Measurements from ENCODE around the gene HDLBP. TPM values are rescaled to one million over a fixed set of nuclear protein-coding genes. Genes with fewer than 3 reads are reported as not detected.
"Not testable (repeated sequence)": the region's sequence is repeated elsewhere in the genome, so short reads cannot be mapped to it uniquely, and the experiment has no call there.

Gene HDLBP
- polyA plus RNA-seq, 6 donors from 2014 or later: 10.0 to 54.7 (median 28.7) TPM

DNA sequence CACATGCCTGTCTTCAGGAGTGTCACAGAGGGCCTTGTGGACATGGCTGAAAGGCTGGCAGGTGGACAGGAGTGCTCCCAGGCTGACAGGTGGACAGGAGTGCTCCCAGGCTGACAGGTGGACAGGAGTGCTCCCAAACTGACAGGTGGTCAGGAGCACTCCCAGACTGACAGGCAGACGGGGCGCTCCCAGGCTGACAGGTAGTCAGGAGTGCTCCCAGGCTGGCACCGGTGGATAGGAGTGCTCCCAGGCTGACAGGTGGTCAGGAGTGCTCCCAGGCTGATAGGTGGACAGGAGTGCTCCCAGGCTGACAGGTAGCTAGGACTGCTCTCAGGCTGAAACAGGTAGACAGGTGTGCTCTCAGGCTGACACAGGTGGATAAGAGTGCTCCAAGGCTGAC is 110.4 kb downstream of the HDLBP start:
- no peak for DNase-seq
- Mint-ChIP-seq H3K27me3 (no peaks in the 10 kb centered on the region), H3K36me3 (no peaks in the 10 kb centered on the region), H3K4me3 (no peak overlapping the region), H3K9me3 (no peaks in the 10 kb centered on the region), H3K27ac (no peak overlapping the region), H3K4me1 (peaks cover 0 to 4% (median 0%) of the 10 kb centered on the region in 3 donors)
- ATAC-seq (ENCODE audit: low read depth in 2 of 2): no peak

DNA sequence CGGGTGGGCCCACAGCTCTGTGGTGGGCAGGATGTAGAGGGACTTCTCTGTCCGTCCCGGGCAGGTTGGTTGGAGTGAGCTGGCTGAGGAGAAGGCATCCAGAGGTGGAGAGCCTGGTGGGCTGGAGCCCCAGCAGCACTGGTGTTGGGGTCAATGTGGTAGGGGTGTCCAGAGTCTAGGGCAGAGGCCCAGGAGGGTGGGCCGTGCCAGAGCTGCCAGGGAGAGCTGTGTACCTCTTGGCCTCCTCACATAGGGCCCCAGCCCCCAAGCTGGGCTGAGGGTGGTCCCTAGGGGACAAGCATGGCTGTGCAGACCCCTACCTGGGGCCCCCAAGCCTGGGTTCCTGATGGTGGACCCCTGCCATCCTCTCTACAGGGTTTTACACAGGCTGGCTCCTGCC is 111.0 kb downstream of the HDLBP start:
- no peak for DNase-seq
- H3K27ac Mint-ChIP-seq: peak overlapping the region in 2 of 6 donors; percentile 84
- peak overlapping the region in 1 of 8 donors; percentile 22 for H3K4me3 Mint-ChIP-seq
- H3K36me3 Mint-ChIP-seq: no peaks in the 10 kb centered on the region
- H3K27me3 Mint-ChIP-seq: no peaks in the 10 kb centered on the region
- H3K9me3 Mint-ChIP-seq: no peaks in the 10 kb centered on the region
- no peak for ATAC-seq (ENCODE audit: low read depth in 2 of 2)
- H3K4me1 Mint-ChIP-seq: peaks cover 0 to 4% (median 0%) of the 10 kb centered on the region in 3 donors

DNA sequence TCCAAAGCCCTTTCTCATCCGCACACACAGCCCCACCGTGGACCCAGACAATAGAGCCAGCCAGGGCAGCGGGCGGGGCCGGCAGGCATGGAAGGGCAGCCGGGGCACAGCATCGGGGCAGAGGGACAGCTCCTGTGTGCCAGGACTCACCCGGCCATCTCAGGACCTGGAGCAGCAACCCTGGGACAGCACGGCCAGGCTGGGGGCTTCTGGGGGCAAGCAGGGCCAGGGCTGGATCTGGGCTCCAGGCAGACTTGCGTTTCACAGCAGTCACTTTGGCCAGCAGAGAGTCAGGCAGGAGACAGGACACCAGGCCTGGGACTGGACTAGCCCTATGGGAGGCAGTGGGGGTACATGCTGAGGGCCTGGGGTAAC is 111.5 kb downstream of the HDLBP start:
- Mint-ChIP-seq H3K4me3 (no peak overlapping the region), H3K4me1 (peaks cover 0 to 4% (median 0%) of the 10 kb centered on the region in 3 donors), H3K9me3 (no peaks in the 10 kb centered on the region), H3K36me3 (no peaks in the 10 kb centered on the region), H3K27ac (no peak overlapping the region), H3K27me3 (no peaks in the 10 kb centered on the region)
- DNase-seq (no peak), ATAC-seq (ENCODE audit: low read depth in 2 of 2) (no peak)

DNA sequence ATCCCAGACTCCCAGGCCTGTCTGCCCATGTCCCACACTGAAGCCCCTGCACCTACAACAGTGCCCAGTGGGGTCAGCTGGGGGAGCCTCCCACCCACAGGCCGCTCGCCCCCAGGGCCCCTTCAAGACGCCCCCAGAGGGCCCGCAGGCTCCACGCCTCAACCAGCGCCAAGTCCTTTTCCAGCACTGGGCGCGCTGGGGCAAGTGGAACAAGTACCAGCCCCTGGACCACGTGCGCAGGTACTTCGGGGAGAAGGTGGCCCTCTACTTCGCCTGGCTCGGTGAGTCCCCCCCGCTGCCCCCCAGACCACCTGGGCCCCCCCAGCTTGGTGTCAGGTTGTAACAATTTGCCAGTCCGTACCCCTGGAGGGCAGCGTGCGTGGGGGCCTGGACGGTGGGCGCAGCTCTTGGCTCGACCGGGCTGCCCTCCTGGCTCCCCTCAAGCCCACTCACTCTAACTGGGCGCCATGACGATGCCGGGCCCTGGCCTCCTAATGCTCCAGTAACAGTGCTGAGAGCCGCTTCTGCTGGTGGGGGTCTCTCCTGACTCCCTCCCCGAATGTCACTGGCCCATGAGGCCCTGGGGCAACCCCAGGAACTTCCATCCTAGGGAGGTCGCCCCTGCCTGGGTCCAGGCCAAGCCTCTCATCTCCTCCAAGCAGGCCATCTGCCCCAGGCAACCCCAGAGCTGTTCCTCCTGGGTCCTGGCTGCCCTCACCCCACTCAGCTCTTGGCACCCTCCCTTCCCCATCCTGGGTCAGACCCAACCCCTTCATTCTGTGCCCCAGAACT is 112.1 kb downstream of the HDLBP start:
- Mint-ChIP-seq H3K4me3 (no peak overlapping the region), H3K27ac (no peak overlapping the region), H3K27me3 (no peaks in the 10 kb centered on the region), H3K9me3 (no peaks in the 10 kb centered on the region), H3K36me3 (no peaks in the 10 kb centered on the region), H3K4me1 (peaks cover 0 to 3% (median 0%) of the 10 kb centered on the region in 3 donors)
- DNase-seq (no peak), ATAC-seq (ENCODE audit: low read depth in 2 of 2) (no peak)

DNA sequence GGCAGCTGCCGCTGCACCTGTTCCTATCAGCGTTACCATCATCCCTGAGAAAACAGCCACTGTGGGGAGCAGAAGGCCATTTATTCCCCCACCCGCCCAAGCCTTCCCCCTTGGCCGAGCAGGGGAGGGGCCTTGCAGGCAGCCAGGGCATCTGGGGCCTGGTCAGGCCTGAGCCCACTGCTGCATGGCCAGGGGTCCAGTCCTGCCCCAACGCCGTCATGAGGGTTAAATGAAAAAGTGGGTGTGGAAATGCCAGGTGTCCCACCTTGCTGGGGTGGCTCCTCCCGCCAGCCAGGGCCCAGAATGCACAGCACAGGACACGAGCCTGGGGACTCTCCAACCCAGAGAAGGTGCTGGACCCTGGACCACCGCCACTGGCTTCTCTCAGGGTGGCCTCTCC is 112.8 kb downstream of the HDLBP start:
- no peak overlapping the region for H3K4me3 Mint-ChIP-seq
- no peak for DNase-seq
- ATAC-seq (ENCODE audit: low read depth in 2 of 2): no peak
- H3K27me3 Mint-ChIP-seq: no peaks in the 10 kb centered on the region
- no peaks in the 10 kb centered on the region for H3K4me1 Mint-ChIP-seq
- H3K27ac Mint-ChIP-seq: no peak overlapping the region
- no peaks in the 10 kb centered on the region for H3K36me3 Mint-ChIP-seq
- no peaks in the 10 kb centered on the region for H3K9me3 Mint-ChIP-seq

DNA sequence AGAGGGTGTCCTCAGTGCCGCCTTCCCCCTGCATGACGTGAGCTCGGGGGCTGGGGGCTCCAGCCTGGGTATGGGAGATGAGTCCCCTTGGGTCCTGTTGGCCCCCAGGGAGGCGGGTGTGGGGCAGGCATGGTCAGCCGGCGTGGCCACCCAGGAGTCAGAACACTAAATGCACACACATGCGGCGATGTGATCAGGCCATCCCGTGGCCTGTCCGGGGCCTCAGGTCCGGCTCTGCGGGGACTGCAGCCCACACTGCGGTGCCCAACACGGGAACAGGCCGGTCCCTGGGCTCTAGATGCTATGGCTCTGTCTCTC is 113.2 kb downstream of the HDLBP start:
- Mint-ChIP-seq H3K4me1 (no peaks in the 10 kb centered on the region), H3K4me3 (no peak overlapping the region), H3K36me3 (no peaks in the 10 kb centered on the region), H3K27ac (no peak overlapping the region), H3K9me3 (no peaks in the 10 kb centered on the region), H3K27me3 (no peaks in the 10 kb centered on the region)
- no peak for ATAC-seq (ENCODE audit: low read depth in 2 of 2)
- DNase-seq: no peak

DNA sequence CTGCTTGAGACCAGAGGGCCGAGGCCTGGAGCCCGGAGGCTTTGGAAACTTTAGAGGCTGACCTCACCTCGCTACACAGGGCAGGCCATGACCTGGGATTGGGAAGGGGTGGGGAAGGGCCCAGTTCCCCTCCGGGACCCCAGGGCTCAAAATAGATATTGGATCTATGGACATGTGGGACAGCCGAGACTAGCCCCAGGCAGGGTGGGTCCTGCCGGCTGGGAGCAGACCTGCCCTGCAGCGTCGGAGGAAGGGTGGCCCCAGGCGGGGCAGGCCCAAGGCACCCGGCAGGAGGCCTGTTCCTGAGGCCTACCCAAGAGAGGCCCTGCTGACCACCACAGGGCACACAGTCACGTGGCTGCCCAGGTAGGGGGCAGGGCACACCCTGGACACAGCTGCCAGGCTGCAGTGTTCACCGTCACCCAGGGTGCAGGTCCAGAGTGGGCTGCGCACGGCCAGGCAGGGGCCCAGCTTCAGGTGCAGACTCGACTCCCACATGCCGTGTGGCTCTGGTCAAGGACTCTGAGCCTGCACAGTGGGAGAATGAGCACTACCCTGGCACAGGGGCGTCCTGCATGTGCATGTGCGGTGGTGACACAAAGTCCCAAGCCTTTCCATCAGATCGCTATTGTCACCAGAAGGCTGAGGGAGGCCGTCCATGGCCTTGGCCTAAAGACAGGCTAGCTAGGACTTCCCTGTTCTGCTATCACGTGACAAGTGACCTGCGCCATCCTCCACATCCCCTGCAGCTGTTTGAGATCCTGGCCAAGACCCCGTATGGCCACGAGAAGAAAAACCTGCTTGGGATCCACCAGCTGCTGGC is 113.8 kb downstream of the HDLBP start:
- no peaks in the 10 kb centered on the region for H3K27me3 Mint-ChIP-seq
- ATAC-seq (ENCODE audit: low read depth in 2 of 2): no peak
- H3K9me3 Mint-ChIP-seq: no peaks in the 10 kb centered on the region
- H3K4me1 Mint-ChIP-seq: no peaks in the 10 kb centered on the region
- H3K36me3 Mint-ChIP-seq: no peaks in the 10 kb centered on the region
- no peak overlapping the region for H3K4me3 Mint-ChIP-seq
- no peak for DNase-seq
- H3K27ac Mint-ChIP-seq: no peak overlapping the region

DNA sequence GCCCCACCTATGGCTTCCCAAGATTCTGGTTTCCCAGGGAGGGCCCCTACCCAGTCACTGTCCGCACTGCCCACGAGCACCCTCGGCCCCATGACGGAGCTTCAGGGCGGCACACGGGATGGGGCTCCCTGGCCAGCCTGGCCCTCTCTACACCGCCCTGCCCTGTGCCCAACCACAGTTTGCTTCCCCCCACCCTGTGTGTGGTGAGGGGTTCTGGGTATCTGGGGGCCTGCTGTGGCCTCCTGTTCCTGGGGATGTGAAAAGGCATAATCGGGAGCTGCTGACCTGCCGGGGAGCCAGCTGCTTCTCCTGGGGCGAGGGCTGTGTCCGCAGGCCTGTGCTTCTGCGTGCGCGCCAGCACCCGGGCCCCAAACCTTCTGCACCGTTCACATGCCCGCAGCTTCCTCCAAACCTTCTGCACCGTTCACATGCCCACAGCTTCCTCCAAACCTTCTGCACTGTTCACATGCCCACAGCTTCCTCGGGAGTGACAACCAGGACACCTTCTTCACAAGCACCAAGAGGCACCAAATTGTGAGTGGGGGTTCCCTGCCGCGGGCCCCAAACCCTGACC is 114.6 kb downstream of the HDLBP start:
- H3K27me3 Mint-ChIP-seq: no peaks in the 10 kb centered on the region
- no peak for ATAC-seq (ENCODE audit: low read depth in 2 of 2)
- H3K9me3 Mint-ChIP-seq: no peaks in the 10 kb centered on the region
- no peak for DNase-seq
- H3K36me3 Mint-ChIP-seq: no peaks in the 10 kb centered on the region
- H3K4me3 Mint-ChIP-seq: no peak overlapping the region
- H3K4me1 Mint-ChIP-seq: no peaks in the 10 kb centered on the region
- H3K27ac Mint-ChIP-seq: no peak overlapping the region

DNA sequence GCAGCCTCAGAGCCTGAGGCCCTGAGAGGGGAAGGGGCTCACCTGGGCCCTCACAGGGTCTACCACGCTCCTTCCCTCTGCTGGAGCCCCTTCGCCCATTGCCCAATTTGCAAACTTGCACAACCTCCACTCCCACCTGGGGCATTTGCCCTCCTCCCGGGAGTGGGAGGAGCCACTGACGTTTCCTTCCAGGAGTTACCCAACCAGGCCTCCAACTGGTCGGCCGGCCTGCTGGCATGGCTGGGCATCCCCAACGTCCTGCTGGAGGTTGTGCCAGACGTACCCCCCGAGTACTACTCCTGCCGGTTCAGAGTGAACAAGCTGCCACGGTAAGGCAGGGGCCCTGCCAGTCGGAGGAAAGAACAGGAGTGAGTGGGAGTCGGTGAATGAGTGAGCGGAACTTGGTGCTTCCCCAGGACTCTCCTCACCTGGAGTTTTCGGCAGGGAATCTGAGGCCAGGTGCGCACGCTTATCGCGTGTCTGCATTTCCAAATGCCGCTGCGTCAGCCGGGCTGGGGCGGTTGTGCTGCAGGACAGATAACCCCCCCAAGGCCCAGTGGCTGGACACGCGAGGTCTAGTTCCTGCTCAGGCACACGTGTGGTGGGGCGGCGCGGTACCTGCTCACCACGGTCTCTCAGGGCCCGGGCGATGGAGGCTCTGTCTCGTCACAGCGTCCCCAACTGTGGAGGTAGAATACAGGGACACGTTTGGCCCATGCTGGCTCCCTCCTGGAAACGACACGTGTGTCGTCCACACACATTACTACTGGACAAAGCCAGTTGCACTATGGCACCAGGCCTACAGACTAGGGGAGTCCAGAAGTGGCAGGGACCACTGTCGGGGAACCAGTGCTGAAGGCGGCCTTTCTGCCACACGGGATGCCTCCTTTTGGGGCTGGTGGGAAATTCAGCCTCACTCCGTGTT is 115.3 kb downstream of the HDLBP start:
- Mint-ChIP-seq H3K4me1 (no peaks in the 10 kb centered on the region), H3K27ac (no peak overlapping the region), H3K4me3 (no peak overlapping the region), H3K27me3 (no peaks in the 10 kb centered on the region), H3K36me3 (no peaks in the 10 kb centered on the region), H3K9me3 (no peaks in the 10 kb centered on the region)
- no peak for ATAC-seq (ENCODE audit: low read depth in 2 of 2)
- no peak for DNase-seq

DNA sequence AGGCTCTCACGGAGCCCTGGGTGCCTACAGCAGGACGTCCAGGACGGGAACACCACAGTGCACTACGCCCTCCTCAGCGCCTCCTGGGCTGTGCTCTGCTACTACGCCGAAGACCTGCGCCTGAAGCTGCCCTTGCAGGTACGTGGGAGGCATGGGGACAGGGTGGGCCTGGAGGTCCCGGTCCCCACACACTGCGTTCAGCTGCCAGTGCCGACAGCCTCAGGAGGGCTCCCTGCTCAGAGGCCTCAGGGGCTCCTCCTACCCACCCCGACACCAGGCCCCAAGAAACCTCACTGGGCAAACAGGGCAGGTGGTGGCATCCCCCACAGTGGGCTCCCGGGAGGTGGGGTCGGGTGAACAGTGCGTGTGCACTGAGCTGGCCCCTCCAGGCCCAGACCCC is 116.2 kb downstream of the HDLBP start:
- no peak overlapping the region for H3K27ac Mint-ChIP-seq
- H3K27me3 Mint-ChIP-seq: no peaks in the 10 kb centered on the region
- no peaks in the 10 kb centered on the region for H3K36me3 Mint-ChIP-seq
- no peaks in the 10 kb centered on the region for H3K9me3 Mint-ChIP-seq
- ATAC-seq (ENCODE audit: low read depth in 2 of 2) (no peak), DNase-seq (no peak)
- no peak overlapping the region for H3K4me3 Mint-ChIP-seq
- H3K4me1 Mint-ChIP-seq: no peaks in the 10 kb centered on the region

DNA sequence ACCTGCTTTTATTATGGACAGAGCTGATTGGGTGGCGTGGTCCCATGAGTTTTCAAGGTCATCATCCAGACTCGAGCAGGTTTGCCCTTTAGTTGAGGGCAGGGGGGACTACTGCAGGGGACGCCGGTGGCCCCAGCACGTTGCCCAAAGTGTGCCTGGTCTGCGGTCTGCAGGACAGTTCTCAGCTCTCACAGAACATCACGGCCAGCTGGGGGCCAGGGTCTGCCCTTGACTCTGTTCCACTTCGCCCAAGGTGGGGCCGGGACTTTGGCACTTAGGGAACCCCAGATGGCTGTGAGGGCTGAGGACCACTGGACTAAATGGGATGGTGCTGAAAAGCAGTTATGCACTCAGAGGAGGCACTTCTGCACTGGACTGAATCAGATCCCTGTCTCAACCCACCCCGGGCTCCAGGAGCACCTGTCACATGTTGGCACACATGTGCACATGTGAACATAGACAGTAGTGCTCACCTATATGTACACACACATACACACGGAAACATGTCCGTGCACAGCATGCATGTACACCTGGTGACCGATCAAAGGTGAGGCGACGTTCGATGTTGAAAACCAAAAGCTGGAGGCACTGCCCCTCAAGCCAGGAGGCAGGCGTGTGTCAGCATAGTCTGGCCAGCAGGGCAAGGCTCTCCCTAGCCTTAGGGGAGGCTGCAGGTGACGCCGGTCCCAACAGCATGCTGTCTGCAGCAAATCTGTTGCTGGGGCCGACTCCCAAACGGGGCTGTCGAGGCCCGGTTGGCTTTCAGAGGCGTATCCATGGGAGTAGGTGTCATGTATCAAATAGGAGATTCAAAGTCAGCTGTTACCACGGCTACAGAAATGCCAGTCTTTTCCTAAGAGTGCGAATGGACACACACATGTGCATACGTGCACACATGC is 116.8 kb downstream of the HDLBP start:
- ATAC-seq (ENCODE audit: low read depth in 2 of 2) (no peak), DNase-seq (no peak)
- H3K27me3 Mint-ChIP-seq: no peaks in the 10 kb centered on the region
- H3K36me3 Mint-ChIP-seq: no peaks in the 10 kb centered on the region
- no peaks in the 10 kb centered on the region for H3K4me1 Mint-ChIP-seq
- H3K9me3 Mint-ChIP-seq: no peaks in the 10 kb centered on the region
- no peak overlapping the region for H3K4me3 Mint-ChIP-seq
- no peak overlapping the region for H3K27ac Mint-ChIP-seq

DNA sequence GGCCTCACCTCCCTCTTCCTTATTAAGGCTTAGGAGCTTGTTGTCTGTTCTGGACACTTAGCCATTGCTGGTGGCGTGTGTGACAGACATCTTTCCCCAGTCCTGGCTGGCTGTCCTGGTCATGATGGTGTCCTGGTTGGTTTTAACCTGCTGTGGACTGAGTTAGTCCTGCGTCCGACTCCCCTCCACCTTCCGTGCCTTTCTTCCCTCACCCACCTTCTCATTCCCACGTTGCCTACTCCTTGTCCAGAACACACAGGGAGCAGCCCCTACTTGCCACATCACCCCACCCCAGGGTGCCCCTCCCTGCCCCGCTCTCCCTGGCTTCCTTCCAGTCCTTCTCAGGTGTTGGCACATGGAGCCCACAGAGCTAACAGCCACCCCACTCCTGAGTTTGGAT is 117.5 kb downstream of the HDLBP start:
- no peak for ATAC-seq (ENCODE audit: low read depth in 2 of 2)
- Mint-ChIP-seq H3K27ac (no peak overlapping the region), H3K4me3 (no peak overlapping the region), H3K36me3 (no peaks in the 10 kb centered on the region), H3K4me1 (no peaks in the 10 kb centered on the region), H3K27me3 (no peaks in the 10 kb centered on the region), H3K9me3 (no peaks in the 10 kb centered on the region)
- DNase-seq: no peak

DNA sequence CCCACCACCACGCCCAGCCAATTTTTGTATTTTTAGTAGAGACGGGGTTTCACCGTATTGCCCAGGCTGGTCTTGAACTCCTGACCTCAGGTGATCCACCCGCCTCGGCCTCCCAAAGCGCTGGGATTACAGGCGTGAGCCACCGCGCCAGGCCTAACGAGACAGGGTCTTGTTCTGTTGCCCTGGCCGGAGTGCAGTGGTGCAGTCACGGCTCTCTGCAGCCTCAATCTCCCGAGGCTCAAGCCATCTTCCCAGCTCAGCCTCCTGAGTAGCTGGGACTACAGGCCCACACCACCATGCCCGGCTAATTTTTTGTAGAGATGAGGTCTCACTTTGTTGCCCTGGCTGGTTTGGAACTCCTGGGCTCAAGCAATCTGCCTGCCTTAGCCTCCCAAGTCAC is 118.2 kb downstream of the HDLBP start:
- not testable (repeated sequence) for ATAC-seq (ENCODE audit: low read depth in 2 of 2); H3K27me3 Mint-ChIP-seq; H3K4me3 Mint-ChIP-seq; H3K36me3 Mint-ChIP-seq; H3K9me3 Mint-ChIP-seq; H3K27ac Mint-ChIP-seq; DNase-seq; H3K4me1 Mint-ChIP-seq

All from naive B cell (primary cell).